ENCODE results near the gene PHYKPL. TPM values are rescaled to one million over a fixed set of nuclear protein-coding genes. Genes with fewer than 3 reads are reported as not detected.

The PHYKPL gene
- total and polyA plus RNA-seq, 2 of the 8 experiments (the other 6 are each of a cell fraction or from before 2014, with no cell fraction given), result 25.1 to 32.1 TPM

GRCh38 chr5:178201927-178202235, 30.7 kb downstream of the PHYKPL start (continued):
- no peak for TF ChIP-seq GABPA (IDR thresholded peaks at IDR 0.05; ENCODE audit: borderline replicate concordance, insufficient read depth, low read length)
- no peak for TF ChIP-seq SUZ12 (IDR thresholded peaks at IDR 0.05; ENCODE audit: low read length)
- no peak for TF ChIP-seq RFX5 (IDR thresholded peaks at IDR 0.05; ENCODE audit: borderline replicate concordance, low read depth, low read length)
- no peak for TF ChIP-seq NRF1 (IDR thresholded peaks at IDR 0.05; ENCODE audit: low read depth, low read length)
